ENCODE measurements around the gene SMDT1.

DNA sequence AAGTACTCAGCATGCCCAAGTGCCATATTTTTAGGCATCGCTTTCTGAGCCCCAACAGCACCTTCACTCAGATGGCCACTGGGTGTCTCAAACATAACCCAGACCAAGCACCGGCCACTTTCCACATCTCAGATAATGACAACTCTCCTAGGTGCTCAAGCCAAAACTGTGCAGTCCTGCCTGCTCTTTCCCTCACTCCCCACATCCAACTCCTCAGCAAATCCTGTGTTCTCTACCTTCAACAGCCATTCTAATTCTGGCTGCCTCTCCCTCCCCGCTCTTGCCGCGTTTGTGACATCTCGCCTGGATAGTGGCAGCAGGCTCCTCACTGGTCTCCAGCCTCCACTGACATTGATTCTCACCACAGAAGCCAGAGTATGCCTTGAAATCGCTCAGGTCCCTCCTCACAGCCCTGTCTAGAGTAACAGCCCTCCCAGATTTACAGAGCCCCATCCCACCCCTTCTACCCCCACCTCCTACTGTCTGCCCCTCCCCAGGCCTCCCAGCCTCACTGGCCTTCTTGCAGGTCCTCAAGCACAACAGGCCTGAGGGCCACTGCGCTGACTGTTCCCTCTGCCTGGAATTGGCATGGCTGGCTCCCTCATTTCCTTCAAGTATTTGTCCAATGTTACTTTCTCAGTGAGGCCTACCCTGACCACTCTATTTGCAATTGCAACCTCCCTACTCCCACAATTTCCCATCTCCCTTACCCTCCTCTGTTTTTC lies 6.7 kb upstream of the SMDT1 start:
- no peak for TF ChIP-seq POLR2A (IDR thresholded peaks at IDR 0.05; ENCODE audit: low read depth, low read length)
- no peak for TF ChIP-seq MAFK (IDR thresholded peaks at IDR 0.05; ENCODE audit: low read depth, low read length)
- no peak for TF ChIP-seq MXI1 (IDR thresholded peaks at IDR 0.05; ENCODE audit: borderline replicate concordance, low read depth, low read length)
- TF ChIP-seq, protein P1, sequence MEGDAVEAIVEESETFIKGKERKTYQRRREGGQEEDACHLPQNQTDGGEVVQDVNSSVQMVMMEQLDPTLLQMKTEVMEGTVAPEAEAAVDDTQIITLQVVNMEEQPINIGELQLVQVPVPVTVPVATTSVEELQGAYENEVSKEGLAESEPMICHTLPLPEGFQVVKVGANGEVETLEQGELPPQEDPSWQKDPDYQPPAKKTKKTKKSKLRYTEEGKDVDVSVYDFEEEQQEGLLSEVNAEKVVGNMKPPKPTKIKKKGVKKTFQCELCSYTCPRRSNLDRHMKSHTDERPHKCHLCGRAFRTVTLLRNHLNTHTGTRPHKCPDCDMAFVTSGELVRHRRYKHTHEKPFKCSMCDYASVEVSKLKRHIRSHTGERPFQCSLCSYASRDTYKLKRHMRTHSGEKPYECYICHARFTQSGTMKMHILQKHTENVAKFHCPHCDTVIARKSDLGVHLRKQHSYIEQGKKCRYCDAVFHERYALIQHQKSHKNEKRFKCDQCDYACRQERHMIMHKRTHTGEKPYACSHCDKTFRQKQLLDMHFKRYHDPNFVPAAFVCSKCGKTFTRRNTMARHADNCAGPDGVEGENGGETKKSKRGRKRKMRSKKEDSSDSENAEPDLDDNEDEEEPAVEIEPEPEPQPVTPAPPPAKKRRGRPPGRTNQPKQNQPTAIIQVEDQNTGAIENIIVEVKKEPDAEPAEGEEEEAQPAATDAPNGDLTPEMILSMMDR (conservative IDR thresholded peaks at IDR 0.05; ENCODE audit: low read depth, low read length) = no peak
- TF ChIP-seq BHLHE40 (IDR thresholded peaks at IDR 0.05; ENCODE audit: low read depth, low read length) = no peak
- no peak for TF ChIP-seq SMC3 (IDR thresholded peaks at IDR 0.05; ENCODE audit: low read depth, low read length)
- TF ChIP-seq MAZ (IDR thresholded peaks at IDR 0.05; ENCODE audit: borderline replicate concordance, low read depth, low read length) = no peak
- no peak for TF ChIP-seq NFE2L2 (IDR thresholded peaks at IDR 0.05; ENCODE audit: low read depth, low read length)
